Endothelial cell of umbilical vein (primary cell): ENCODE data around the gene METAP1. TPM values are rescaled to one million over a fixed set of nuclear protein-coding genes. Genes with fewer than 3 reads are reported as not detected.

Experiments used
- BruUV-seq: library from RNA; stranded (reverse); fragments of 400-500 nt; replicated peaks from 2 replicates; lab custom pipeline; 2021; lab: Mats Ljungman, UMichigan
- CTCF ChIA-PET: fragments of 300-600, 350-600 bp; sonication (Branson Sonifier 250); formaldehyde crosslinking; loops from one replicate; lab custom pipeline; 2021; ENCODE audit warnings: antibody characterized with exemption, inconsistent platforms; lab: Charles Lee
- POLR2A ChIA-PET: fragments of 300-600, 350-600 bp; sonication (Branson Sonifier 250); formaldehyde crosslinking; loops from one replicate; lab custom pipeline; 2021; ENCODE audit warnings: antibody characterized with exemption, inconsistent platforms; lab: Charles Lee
- DNase-seq: peaks from one replicate; pipeline ENCODE4 v3.0.0-alpha.2; 2011; ENCODE audit warnings: low read depth, low spot score
- FAIRE-seq: peaks from 2 replicates; lab custom pipeline; 2011; peaks lifted over from hg19 to GRCh38; lab: Jason Lieb, UNC
- H2AFZ ChIP-seq: 2 replicates; pipeline ENCODE4 v1.6.0; 2012; ENCODE audit warnings: low read depth, low read length, control low read depth, inconsistent platforms
- H3K27ac ChIP-seq: 2 replicates; pipeline ENCODE4 v1.5.1; 2011; ENCODE audit warnings: low read depth, mild to moderate bottlenecking, control low read depth, low read length, moderate library complexity; ENCODE audit not compliant: insufficient read depth
- H3K27me3 ChIP-seq, 2 experiments: 2 replicates each; pipeline versions ENCODE4 v1.6.0 to v1.6.1; 2011; ENCODE audit warnings: low read length in 2 of 2, mixed read lengths in 1 of 2; ENCODE audit not compliant: control insufficient read depth in 2 of 2, insufficient read depth in 2 of 2
- H3K36me3 ChIP-seq, 2 experiments: 2 replicates in 1 of 2; 3 replicates in 1 of 2; pipeline ENCODE4 v1.5.1; 2011; ENCODE audit warnings: low read length in 2 of 2, mild to moderate bottlenecking in 1 of 2, moderate library complexity in 1 of 2; ENCODE audit not compliant: control insufficient read depth in 2 of 2, insufficient read depth in 2 of 2; ENCODE audit errors: extremely low read depth in 1 of 2
- H3K4me1 ChIP-seq: 3 replicates; pipeline ENCODE4 v1.5.1; 2011; ENCODE audit warnings: mild to moderate bottlenecking, low read length; ENCODE audit not compliant: control insufficient read depth, insufficient read depth; ENCODE audit errors: extremely low read depth
- H3K4me2 ChIP-seq: 2 replicates; pipeline ENCODE4 v1.6.1; 2011; ENCODE audit warnings: low read length, control low read depth, mixed read lengths; ENCODE audit not compliant: insufficient read depth
- H3K4me3 ChIP-seq, 3 experiments: fragments of 200-600 bp in 1 of 3; sonication (generic), shearing (Covaris generic) in 1 of 3; replicated peaks in 1 of 3; 2 replicates each; pipeline ENCODE4 v1.5.1; 2011 to 2016; ENCODE audit warnings: control low read depth in 3 of 3, low read length in 3 of 3, mild to moderate bottlenecking in 2 of 3, inconsistent platforms in 1 of 3, low read depth in 1 of 3, moderate library complexity in 1 of 3; ENCODE audit not compliant: insufficient read depth in 1 of 3
- H3K79me2 ChIP-seq: 2 replicates; pipeline ENCODE4 v1.6.0; 2012; ENCODE audit warnings: low read length, inconsistent platforms; ENCODE audit not compliant: control insufficient read depth, insufficient read depth
- H3K9ac ChIP-seq: replicated peaks from 2 replicates; pipeline ENCODE3; 2011; ENCODE audit warnings: low read length, control low read depth; ENCODE audit not compliant: insufficient read depth; ENCODE audit errors: extremely low read depth
- H3K9me1 ChIP-seq: replicated peaks from 3 replicates; pipeline ENCODE4 v1.6.0; 2011; ENCODE audit warnings: mild to moderate bottlenecking, low read length; ENCODE audit not compliant: control insufficient read depth, insufficient read depth; ENCODE audit errors: extremely low read depth
- H3K9me3 ChIP-seq: replicated peaks from 2 replicates; pipeline ENCODE4 v1.5.1; 2012; ENCODE audit warnings: low read length, inconsistent platforms; ENCODE audit not compliant: control insufficient read depth, insufficient read depth
- H4K20me1 ChIP-seq: replicated peaks from 2 replicates; pipeline ENCODE3; 2011; ENCODE audit warnings: mild to moderate bottlenecking, low read length; ENCODE audit not compliant: control insufficient read depth, insufficient read depth; ENCODE audit errors: extremely low read depth
- CTCF ChIP-seq, 2 donors: IDR thresholded peaks; 1 replicate in 1 of 2; 2 replicates in 1 of 2; pipeline ENCODE4 v1.5.1; 2011; ENCODE audit warnings: low read length in 2 of 2, mild to moderate bottlenecking in 2 of 2, moderate library complexity in 2 of 2, control low read depth in 1 of 2, inconsistent platforms in 1 of 2, low read depth in 1 of 2; ENCODE audit not compliant: insufficient read depth in 1 of 2; ENCODE audit errors: extremely low read depth in 1 of 2
- EZH2 ChIP-seq: IDR thresholded peaks from 2 replicates; pipeline ENCODE4 v1.6.1; 2012; ENCODE audit warnings: borderline replicate concordance, low read depth, mild to moderate bottlenecking, moderate library complexity, low read length, inconsistent platforms; ENCODE audit not compliant: severe bottlenecking
- FOS ChIP-seq: IDR thresholded peaks from 2 replicates; pipeline ENCODE4 v1.6.1; 2011; ENCODE audit warnings: mild to moderate bottlenecking, low read length, moderate library complexity, borderline replicate concordance; ENCODE audit not compliant: insufficient read depth
- GATA2 ChIP-seq: IDR thresholded peaks from 2 replicates; pipeline ENCODE4 v1.7.0; 2011; ENCODE audit warnings: low read depth, mild to moderate bottlenecking, moderate library complexity, mixed read lengths, low read length; ENCODE audit not compliant: insufficient read length, insufficient read depth
- MAX ChIP-seq: IDR thresholded peaks from 2 replicates; pipeline ENCODE4 v1.6.1; 2011; ENCODE audit not compliant: insufficient read depth, insufficient read length
- MYC ChIP-seq: IDR thresholded peaks from one replicate; pipeline ENCODE4 v1.6.1; 2011; ENCODE audit warnings: mild to moderate bottlenecking, low read depth, low read length
- POLR2A ChIP-seq: IDR thresholded peaks from 2 replicates; pipeline ENCODE4 v1.6.1; 2012; ENCODE audit warnings: low read depth, mild to moderate bottlenecking, control low read depth, low read length
- POLR2AphosphoS5 ChIP-seq: IDR thresholded peaks from 2 replicates; pipeline ENCODE4 v1.6.1; 2012; ENCODE audit warnings: low read depth, mild to moderate bottlenecking, control low read depth, low read length, moderate library complexity; ENCODE audit not compliant: insufficient read depth
- dilution Hi-C: fragments of 300-500 bp; cut with MboI; formaldehyde crosslinking; loops from one replicate; pipeline ENCODE4 v1.15.0; 2019; ENCODE audit warnings: low sequenced_read_pairs; ENCODE audit not compliant: extremely low pct_ligation_motif_present
- intact Hi-C: fragments of 100-400 bp; cut with micrococcal nuclease; formaldehyde crosslinking; loops from one replicate; pipeline ENCODE4 v1.10.0; 2022
- polyA plus RNA-seq, 4 experiments: library from polyadenylated mRNA; depleted of rRNA in 3 of 4; stranded (reverse) in 3 of 4; unstranded in 1 of 4; fragments of >200 nt; gene quantifications; 2 replicates each; pipeline versions ENCODE4 v1.2.1 to v1.2.3, GENCODE V29; 2011 to 2012; ENCODE audit warnings: missing spikeins in 1 of 4
- total RNA-seq: library from RNA; stranded (reverse); gene quantifications from 2 replicates; pipeline ENCODE4 v1.2.3, GENCODE V29; 2021

Gene METAP1
- total and polyA plus RNA-seq, 2 donors (not counting 3 experiments of a cell fraction or from before 2014, with no cell fraction given) = 26.4 to 39.8 TPM

- H3K4me3 ChIP-seq = no peak overlapping the region
- H3K9ac ChIP-seq = no peak overlapping the region
- H3K9me3 ChIP-seq = no peaks in the 10 kb centered on the region
- DNase-seq = no peak
- no peak for FAIRE-seq
- H3K79me2 ChIP-seq = no peaks in the 10 kb centered on the region
- no peaks in the 10 kb centered on the region for H3K4me1 ChIP-seq
- intact Hi-C loops = no loop called here
- H2AFZ ChIP-seq = no peak overlapping the region
- H3K27me3 ChIP-seq = no peaks in the 10 kb centered on the region
- no TSS peak for BruUV-seq
- ChIA-PET CTCF (interaction anchor here (1.1 to 1.8 kb wide), 2 partner anchors 9 to 12 kb away, joined by 3 to 4 read pairs; no protein-coding TSS in a partner anchor), POLR2A (no interaction called here)
- dilution Hi-C loops = no loop called here
- TF ChIP-seq POLR2A (no peak), EZH2 (no peak), MAX (no peak), GATA2 (no peak), FOS (no peak), MYC (no peak), CTCF (IDR thresholded peaks at IDR 0.05; ENCODE audit: extremely low read depth in 1 of 2, insufficient read depth in 1 of 2, low read depth in 1 of 2, low read length in 2 of 2) (no peak), POLR2AphosphoS5 (no peak)
- peaks cover 20 to 21% of the 10 kb centered on the region in 2 experiments for H3K36me3 ChIP-seq
- H3K4me2 ChIP-seq = no peak overlapping the region
- no peaks in the 10 kb centered on the region for H3K9me1 ChIP-seq
- H3K27ac ChIP-seq = no peak overlapping the region
- no peaks in the 10 kb centered on the region for H4K20me1 ChIP-seq
Measured at GRCh38 chr4:99078931-99079624, 83.6 kb downstream of the METAP1 start.
